SK-N-MC (cell line): ENCODE results near the gene FGF1.
A peak's percentile ranks its signal among the peaks of the same experiment; 100 is the strongest.
"Not testable (repeated sequence)": the region's sequence is repeated elsewhere in the genome, so short reads cannot be mapped to it uniquely, and the experiment has no call there.

Source experiments
- DNase-seq: peaks from one replicate; pipeline ENCODE4 v3.0.0-alpha.2; 2011; ENCODE audit warnings: low read depth, low spot score
- H3K27ac ChIP-seq: fragments of 200-600 bp; sonication (generic); 2 replicates; pipeline ENCODE4 v1.5.1; 2016; ENCODE audit warnings: mixed run types
- H3K36me3 ChIP-seq: fragments of 200-600 bp; sonication (generic); 2 replicates; pipeline ENCODE4 v1.6.1; 2017; ENCODE audit warnings: antibody characterized with exemption, low read length, mixed read lengths; ENCODE audit not compliant: insufficient read depth
- H3K4me3 ChIP-seq: fragments of 200-600 bp; sonication (generic); 2 replicates; pipeline ENCODE4 v1.5.1; 2016
- H3K9ac ChIP-seq: fragments of 200-600 bp; sonication (generic); 2 replicates; pipeline ENCODE4 v1.8.0; 2017; ENCODE audit warnings: mixed run types, mixed read lengths; ENCODE audit not compliant: insufficient read length
- H3K9me3 ChIP-seq: fragments of 200-600 bp; sonication (generic); 2 replicates; pipeline ENCODE4 v1.6.1; 2017; ENCODE audit warnings: low read depth, mild to moderate bottlenecking, antibody characterized with exemption, low read length, moderate library complexity, mixed read lengths
- EZH2 ChIP-seq: fragments of 200-600 bp; sonication (generic); IDR thresholded peaks from one replicate; pipeline ENCODE4 v1.6.1; 2017; ENCODE audit warnings: antibody characterized with exemption
- FOXP2 ChIP-seq: optimal IDR thresholded peaks from 2 replicates; pipeline ENCODE3; 2011; ENCODE audit warnings: mild to moderate bottlenecking, moderate library complexity; ENCODE audit not compliant: insufficient read depth; ENCODE audit errors: extremely low read length, control extremely low read depth
- POLR2AphosphoS5 ChIP-seq: IDR thresholded peaks from 2 replicates; pipeline ENCODE4 v1.6.1; 2012; ENCODE audit warnings: mild to moderate bottlenecking, low read depth, low read length, borderline replicate concordance

Gene FGF1

DNA sequence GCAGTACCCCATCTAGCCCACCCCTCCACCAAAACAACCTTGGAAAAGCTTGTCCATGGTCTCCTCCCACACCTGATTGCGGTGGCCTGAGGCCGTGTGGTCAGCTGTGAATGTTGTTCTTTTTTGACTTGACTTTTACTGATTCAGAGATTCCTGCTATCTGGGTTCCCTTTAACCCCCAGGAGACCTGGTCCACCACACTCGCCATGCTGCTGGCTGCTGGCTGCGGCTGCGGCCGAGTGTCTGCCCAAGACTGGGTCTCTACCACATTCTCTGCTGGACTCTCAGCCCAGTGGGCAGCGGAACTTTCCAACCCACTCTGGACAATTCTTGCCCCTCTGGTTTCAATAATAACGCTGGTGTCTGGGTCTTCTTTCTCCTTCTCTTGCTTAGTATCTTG is 28.4 kb downstream of the FGF1 start:
- H3K27ac ChIP-seq = no peak overlapping the region
- H3K9me3 ChIP-seq = no peaks in the 10 kb centered on the region
- no peaks in the 10 kb centered on the region for H3K36me3 ChIP-seq
- no peak overlapping the region for H3K4me3 ChIP-seq
- TF ChIP-seq FOXP2 (no peak), EZH2 (no peak), POLR2AphosphoS5 (no peak)
- DNase-seq = no peak
- no peak overlapping the region for H3K9ac ChIP-seq

DNA sequence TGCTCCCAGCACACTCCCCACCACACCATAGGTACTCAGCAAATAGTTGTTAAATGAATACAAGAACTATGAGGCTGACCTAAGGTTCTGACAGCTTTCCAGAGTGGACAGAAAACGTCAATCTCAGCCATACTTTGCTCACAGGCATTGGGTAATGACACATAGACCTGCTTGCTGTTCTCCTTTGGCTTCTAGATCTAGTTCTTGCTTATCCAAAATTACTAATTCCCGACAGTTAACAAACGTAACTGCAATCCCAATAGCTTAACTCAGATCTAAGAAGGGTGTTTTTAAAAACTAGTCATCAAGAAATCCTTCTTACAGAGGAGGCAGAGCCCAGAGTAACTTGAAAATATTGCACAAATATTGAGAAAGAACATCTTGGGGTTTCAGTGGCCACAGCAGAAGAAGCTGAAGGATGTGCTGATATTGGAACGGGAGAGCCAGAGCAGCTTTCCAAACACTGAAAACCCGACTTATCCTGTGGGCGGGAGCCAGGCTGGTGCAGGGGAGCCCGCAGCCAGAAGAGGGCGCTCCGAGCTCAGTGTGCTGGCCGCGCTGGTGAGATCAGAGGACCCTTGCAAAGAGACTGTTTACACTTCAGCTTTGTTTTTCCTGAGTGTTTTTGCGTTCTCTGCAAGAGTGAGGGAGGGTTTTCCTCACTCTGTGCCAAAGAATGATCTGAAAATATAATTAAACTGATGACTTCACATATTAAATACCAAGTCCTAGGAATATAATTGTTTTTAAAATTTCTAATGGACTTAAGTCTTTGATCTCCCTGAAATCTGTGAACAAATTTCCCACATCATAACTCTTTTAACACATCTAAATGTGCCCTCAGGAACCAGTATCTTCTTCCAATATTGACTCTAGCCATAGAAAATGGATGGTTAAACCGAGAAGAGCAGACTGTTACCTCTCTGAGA is 30.3 kb downstream of the FGF1 start:
- Histone ChIP-seq H3K27ac (no peak overlapping the region), H3K9ac (no peak overlapping the region), H3K36me3 (no peaks in the 10 kb centered on the region), H3K4me3 (no peak overlapping the region), H3K9me3 (no peaks in the 10 kb centered on the region)
- DNase-seq = peak; percentile 14
- TF ChIP-seq FOXP2 = peak; percentile 67
- no peak for TF ChIP-seq EZH2

DNA sequence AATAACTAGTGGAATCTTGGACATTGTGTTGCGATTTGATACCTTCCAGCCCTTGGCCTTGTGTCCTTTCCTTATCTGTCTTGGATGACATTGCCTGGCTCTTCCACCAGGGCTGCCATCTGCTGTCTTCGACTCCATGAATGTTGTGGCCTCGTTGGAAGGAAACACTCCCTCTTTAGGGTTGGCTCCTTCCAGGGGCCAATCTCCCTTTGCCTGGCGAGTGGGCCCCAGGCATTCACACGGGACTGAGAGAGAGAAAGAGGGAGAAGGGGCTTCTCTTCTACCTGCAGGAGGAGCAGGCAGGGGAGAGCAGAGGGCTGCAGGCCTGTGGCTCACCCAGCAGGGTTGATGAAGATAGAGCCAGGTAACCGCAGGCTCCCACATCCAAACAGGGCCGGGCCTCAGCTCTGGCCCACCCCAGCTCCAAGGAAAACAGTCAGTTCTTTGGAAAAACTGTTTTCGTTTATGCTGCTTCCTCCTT is 31.3 kb downstream of the FGF1 start:
- H3K9ac ChIP-seq = no peak overlapping the region
- no peak for DNase-seq
- no peaks in the 10 kb centered on the region for H3K9me3 ChIP-seq
- H3K27ac ChIP-seq = no peak overlapping the region
- H3K36me3 ChIP-seq = no peaks in the 10 kb centered on the region
- TF ChIP-seq FOXP2 = no peak
- no peak overlapping the region for H3K4me3 ChIP-seq

DNA sequence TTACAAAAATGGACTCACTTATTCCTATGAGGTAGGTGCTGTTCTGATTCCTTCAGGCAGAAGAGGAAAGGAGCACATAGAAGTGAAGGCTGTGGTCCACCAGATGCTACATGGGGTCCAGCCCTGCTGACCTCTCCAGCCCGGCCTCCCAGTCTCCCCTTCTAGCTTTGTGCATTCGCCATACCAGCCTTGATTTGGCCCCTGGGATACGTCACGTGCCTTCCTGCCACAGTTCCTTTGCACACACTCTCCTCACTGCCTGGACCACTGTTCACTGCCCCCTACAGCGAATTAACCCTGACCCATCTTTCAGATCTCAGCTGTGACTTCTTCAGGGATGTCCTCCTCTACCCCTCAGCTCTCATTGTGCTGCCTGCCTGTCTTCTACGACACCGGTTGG is 32.6 kb downstream of the FGF1 start:
- no peak overlapping the region for H3K9ac ChIP-seq
- H3K36me3 ChIP-seq = no peaks in the 10 kb centered on the region
- no peak for DNase-seq
- H3K9me3 ChIP-seq = no peaks in the 10 kb centered on the region
- TF ChIP-seq POLR2AphosphoS5 = no peak
- no peak overlapping the region for H3K4me3 ChIP-seq
- H3K27ac ChIP-seq = no peak overlapping the region

DNA sequence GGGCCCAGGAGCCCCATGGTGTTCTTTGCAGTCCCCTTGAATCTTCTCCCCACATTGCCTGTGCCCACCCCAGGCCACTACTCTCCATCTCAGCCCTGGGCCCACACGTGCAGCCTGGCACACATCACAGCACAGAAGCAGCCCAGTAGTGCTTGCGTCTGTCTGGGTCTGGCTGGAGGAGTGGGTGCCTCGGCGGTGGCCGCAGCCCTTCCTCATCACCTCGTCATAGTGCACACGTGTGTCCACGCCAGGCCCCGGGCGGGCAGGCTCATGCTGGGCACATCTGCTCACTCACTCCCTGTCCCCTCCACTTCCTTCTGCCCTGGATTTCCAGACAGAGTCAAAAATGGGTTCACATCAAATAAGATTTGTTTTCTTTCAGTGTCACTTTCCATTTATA is 33.3 kb downstream of the FGF1 start:
- Histone ChIP-seq H3K4me3 (no peak overlapping the region), H3K9me3 (no peaks in the 10 kb centered on the region), H3K36me3 (no peaks in the 10 kb centered on the region), H3K27ac (no peak overlapping the region), H3K9ac (no peak overlapping the region)
- DNase-seq = no peak
- TF ChIP-seq FOXP2 (no peak), POLR2AphosphoS5 (no peak), EZH2 (no peak)

DNA sequence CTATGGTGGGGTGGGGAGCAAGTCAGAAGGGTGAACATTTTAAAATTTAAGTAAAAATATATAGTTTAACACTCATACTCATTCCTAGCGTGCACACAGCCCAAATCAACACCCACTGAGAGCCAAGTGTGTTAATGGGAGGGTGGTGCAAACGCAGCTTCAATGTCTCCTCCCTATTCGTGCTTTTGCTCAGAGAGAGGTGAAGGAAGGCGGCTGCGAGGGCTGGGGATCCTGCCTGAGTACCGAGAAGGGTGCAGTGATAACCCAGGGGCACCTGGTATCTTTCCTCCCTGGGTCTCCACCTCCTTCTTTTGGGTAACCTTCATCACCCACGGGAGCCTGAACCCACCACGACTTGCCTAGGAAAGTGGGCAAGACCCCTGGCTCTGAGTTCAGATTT is 35.0 kb downstream of the FGF1 start:
- Histone ChIP-seq H3K9ac (no peak overlapping the region), H3K27ac (no peak overlapping the region), H3K36me3 (no peaks in the 10 kb centered on the region), H3K4me3 (no peak overlapping the region), H3K9me3 (no peaks in the 10 kb centered on the region)
- TF ChIP-seq FOXP2 (no peak), EZH2 (no peak), POLR2AphosphoS5 (no peak)
- no peak for DNase-seq

DNA sequence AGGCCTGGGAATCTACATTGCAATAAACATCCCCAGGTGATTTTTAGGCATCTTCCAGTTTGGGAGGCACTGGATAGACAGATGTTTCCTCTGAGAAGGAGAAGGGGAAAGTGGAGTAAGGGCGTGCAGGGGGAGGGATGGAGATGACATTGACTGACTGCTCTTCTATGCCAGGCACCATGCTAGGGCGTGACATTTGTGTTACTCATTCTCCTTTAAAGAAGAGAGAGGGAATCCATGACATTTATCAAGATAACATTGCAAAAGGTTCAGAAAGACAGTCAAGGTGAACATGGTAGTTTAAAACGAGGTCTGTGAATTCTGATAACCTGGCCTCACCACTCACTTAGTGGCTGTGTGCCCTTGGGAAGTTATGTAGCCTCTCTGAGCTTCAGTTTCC is 35.8 kb downstream of the FGF1 start:
- Histone ChIP-seq H3K4me3 (no peak overlapping the region), H3K27ac (no peak overlapping the region), H3K36me3 (no peaks in the 10 kb centered on the region), H3K9me3 (no peaks in the 10 kb centered on the region), H3K9ac (no peak overlapping the region)
- DNase-seq = no peak
- TF ChIP-seq POLR2AphosphoS5 = no peak
- TF ChIP-seq FOXP2 = no peak
- TF ChIP-seq EZH2 = no peak

DNA sequence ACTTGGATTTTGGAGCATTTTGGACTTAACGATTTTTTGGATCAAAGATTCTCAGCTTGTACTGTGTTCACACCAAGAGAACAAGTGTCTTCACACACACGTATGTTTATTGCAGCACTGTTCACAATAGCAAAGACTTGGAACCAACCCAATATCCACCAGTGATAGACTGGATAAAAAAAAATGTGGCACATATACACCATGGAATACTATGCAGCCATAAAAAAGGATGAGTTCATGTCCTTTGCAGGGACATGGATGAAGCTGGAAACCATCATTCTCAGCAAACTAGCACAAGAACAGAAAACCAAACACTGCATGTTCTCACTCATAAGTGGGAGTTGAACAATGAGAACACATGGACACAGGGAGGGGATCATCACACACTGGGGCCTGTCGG is 37.8 kb downstream of the FGF1 start:
- not testable (repeated sequence) for H3K9me3 ChIP-seq, H3K9ac ChIP-seq, H3K27ac ChIP-seq, DNase-seq, H3K36me3 ChIP-seq, H3K4me3 ChIP-seq

DNA sequence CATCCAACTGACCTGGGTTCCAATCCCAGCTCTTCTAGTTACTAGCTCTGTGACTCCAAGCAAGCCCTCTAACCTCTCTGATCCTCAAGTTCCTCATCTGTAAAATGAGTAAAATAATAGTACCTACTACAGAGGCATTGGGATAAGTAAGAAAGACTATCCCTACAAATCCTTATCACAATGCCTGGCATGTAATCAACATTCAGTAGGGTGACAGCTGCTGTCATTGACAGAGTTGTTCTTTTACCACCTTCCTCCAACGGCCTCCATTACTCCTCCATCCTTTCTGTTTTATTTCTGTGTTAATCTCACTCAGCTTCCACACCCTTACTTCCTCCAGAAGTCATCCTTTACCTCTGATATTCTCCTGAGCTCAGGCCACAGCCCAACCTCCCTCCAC is 40.4 kb downstream of the FGF1 start:
- H3K4me3 ChIP-seq = no peak overlapping the region
- no peak for DNase-seq
- H3K9me3 ChIP-seq = no peaks in the 10 kb centered on the region
- no peak overlapping the region for H3K27ac ChIP-seq
- TF ChIP-seq POLR2AphosphoS5 (no peak), FOXP2 (no peak), EZH2 (no peak)
- H3K36me3 ChIP-seq = no peaks in the 10 kb centered on the region
- no peak overlapping the region for H3K9ac ChIP-seq
